ENCODE results near the gene RARS1.

Gene RARS1

GRCh38 chr5:168557389-168557788, 71.1 kb downstream of the RARS1 start:
- DNase-seq (ENCODE audit: low read depth in 2 of 2), result no peak

GRCh38 chr5:168562279-168562678, 76.0 kb downstream of the RARS1 start:
- DNase-seq (ENCODE audit: low read depth in 2 of 2), result no peak

GRCh38 chr5:168563959-168564358, 77.7 kb downstream of the RARS1 start:
- no peak for DNase-seq (ENCODE audit: low read depth in 2 of 2)

- DNase-seq (ENCODE audit: low read depth in 2 of 2), result no peak
Measured at GRCh38 chr5:168568738-168569137, 82.5 kb downstream of the RARS1 start.

All from fibroblast of skin of left biceps (primary cell).